ENCODE measurements around the gene DUSP10. TPM values are rescaled to one million over a fixed set of nuclear protein-coding genes. Genes with fewer than 3 reads are reported as not detected.

The DUSP10 gene
- total RNA-seq, 1 donor from 2014 or later, result 4.7 TPM

- H3K27me3 ChIP-seq, result no peaks in the 10 kb centered on the region
- no peaks in the 10 kb centered on the region for H3K9me3 ChIP-seq
- H3K4me1 ChIP-seq, result peaks cover 4% of the 10 kb centered on the region
- DNase-seq (ENCODE audit: extremely low spot score in 2 of 2), result no peak
- no peak overlapping the region for H3K4me3 ChIP-seq
- intact Hi-C loops (cut with DNase I), result no loop called here
- H3K27ac ChIP-seq, result no peak overlapping the region
- H3K36me3 ChIP-seq, result no peaks in the 10 kb centered on the region
- no peak for TF ChIP-seq CTCF (IDR thresholded peaks at IDR 0.05)
These were observed 45.9 kb downstream of the DUSP10 start for GRCh38 chr1:221696027-221696426.

GRCh38 chr1:221695301-221695700 lies 46.6 kb downstream of the DUSP10 start:
- TF ChIP-seq CTCF (IDR thresholded peaks at IDR 0.05) (no peak), POLR2AphosphoS5 (IDR thresholded peaks at IDR 0.05; ENCODE audit: insufficient read depth in 1 of 2, low read depth in 1 of 2) (no peak), POLR2A (IDR thresholded peaks at IDR 0.05) (no peak)
- H3K27ac ChIP-seq, result no peak overlapping the region
- no peak for DNase-seq (ENCODE audit: extremely low spot score in 2 of 2)
- no peaks in the 10 kb centered on the region for H3K36me3 ChIP-seq
- H3K4me1 ChIP-seq, result peaks cover 4% of the 10 kb centered on the region
- intact Hi-C loops (cut with DNase I), result no loop called here
- H3K9me3 ChIP-seq, result no peaks in the 10 kb centered on the region
- H3K4me3 ChIP-seq, result no peak overlapping the region
- no peaks in the 10 kb centered on the region for H3K27me3 ChIP-seq

GRCh38 chr1:221694109-221694508 lies 47.8 kb downstream of the DUSP10 start:
- TF ChIP-seq CTCF (IDR thresholded peaks at IDR 0.05) (no peak), POLR2AphosphoS5 (IDR thresholded peaks at IDR 0.05; ENCODE audit: insufficient read depth in 1 of 2, low read depth in 1 of 2) (no peak), POLR2A (IDR thresholded peaks at IDR 0.05) (no peak)
- peaks cover 4% of the 10 kb centered on the region for H3K4me1 ChIP-seq
- H3K9me3 ChIP-seq, result no peaks in the 10 kb centered on the region
- H3K27me3 ChIP-seq, result no peaks in the 10 kb centered on the region
- intact Hi-C loops (cut with DNase I), result no loop called here
- no peak overlapping the region for H3K27ac ChIP-seq
- no peak overlapping the region for H3K4me3 ChIP-seq
- DNase-seq (ENCODE audit: extremely low spot score in 2 of 2), result no peak
- H3K36me3 ChIP-seq, result no peaks in the 10 kb centered on the region

GRCh38 chr1:221693087-221693486 lies 48.8 kb downstream of the DUSP10 start:
- Histone ChIP-seq H3K9me3 (no peaks in the 10 kb centered on the region), H3K36me3 (no peaks in the 10 kb centered on the region), H3K27ac (no peak overlapping the region), H3K4me3 (no peak overlapping the region), H3K4me1 (peaks cover 3% of the 10 kb centered on the region), H3K27me3 (no peaks in the 10 kb centered on the region)
- intact Hi-C loops (cut with DNase I), result no loop called here
- no peak for TF ChIP-seq CTCF (IDR thresholded peaks at IDR 0.05)
- TF ChIP-seq POLR2A (IDR thresholded peaks at IDR 0.05), result no peak
- TF ChIP-seq POLR2AphosphoS5 (IDR thresholded peaks at IDR 0.05; ENCODE audit: insufficient read depth in 1 of 2, low read depth in 1 of 2), result no peak
- DNase-seq (ENCODE audit: extremely low spot score in 2 of 2), result no peak

- no peaks in the 10 kb centered on the region for H3K9me3 ChIP-seq
- H3K4me1 ChIP-seq, result no peaks in the 10 kb centered on the region
- H3K4me3 ChIP-seq, result no peak overlapping the region
- H3K36me3 ChIP-seq, result no peaks in the 10 kb centered on the region
- TF ChIP-seq POLR2A (IDR thresholded peaks at IDR 0.05) (no peak), POLR2AphosphoS5 (IDR thresholded peaks at IDR 0.05; ENCODE audit: insufficient read depth in 1 of 2, low read depth in 1 of 2) (no peak), CTCF (IDR thresholded peaks at IDR 0.05) (no peak)
- intact Hi-C loops (cut with DNase I), result no loop called here
- H3K27ac ChIP-seq, result no peak overlapping the region
- no peak for DNase-seq (ENCODE audit: extremely low spot score in 2 of 2)
- no peaks in the 10 kb centered on the region for H3K27me3 ChIP-seq
These were observed 49.2 kb downstream of the DUSP10 start for GRCh38 chr1:221692643-221693042.

Data from vagina (tissue), 2 donors.